COLO668 (cell line): ENCODE results near the gene PSME3.

Source experiments
- DNase-seq: peaks from one replicate; lab custom pipeline; 2025; ENCODE audit not compliant: unreplicated experiment; lab: John Stamatoyannopoulos, UW

PSME3 gene

GRCh38 chr17:42814633-42815399 is 18.4 kb upstream of the PSME3 start:
- DNase-seq, result no peak

- DNase-seq, result no peak
These were observed 15.3 kb upstream of the PSME3 start for GRCh38 chr17:42817866-42818265.

- no peak for DNase-seq
These were observed 14.8 kb upstream of the PSME3 start for GRCh38 chr17:42818379-42818778.

- DNase-seq, result peak; percentile 68
These were observed 13.2 kb upstream of the PSME3 start for GRCh38 chr17:42819939-42820535.

GRCh38 chr17:42821176-42821575 is 12.0 kb upstream of the PSME3 start:
- DNase-seq, result no peak

GRCh38 chr17:42827472-42827871 is 5.7 kb upstream of the PSME3 start:
- no peak for DNase-seq

- no peak for DNase-seq
These were observed 2.2 kb upstream of the PSME3 start for GRCh38 chr17:42830971-42831370.

- DNase-seq, result no peak
These were observed 824 bp upstream of the PSME3 start for GRCh38 chr17:42832213-42832933.

GRCh38 chr17:42833767-42834422 is 698 bp downstream of the PSME3 start:
- no peak for DNase-seq

- DNase-seq, result no peak
These were observed 2.5 kb downstream of the PSME3 start for GRCh38 chr17:42835732-42836131.

- DNase-seq, result no peak
These were observed 8.9 kb downstream of the PSME3 start for GRCh38 chr17:42841975-42842685.

- DNase-seq, result peak; percentile 1
These were observed 10.2 kb downstream of the PSME3 start for GRCh38 chr17:42843358-42843934.

GRCh38 chr17:42844271-42844670 is 11.1 kb downstream of the PSME3 start, which contains the start of gene AOC2:
Gene AOC2, plus strand, starts transcription at chr17:42844580. Its CDS starts 47 bp downstream, at chr17:42844627.
- no peak for DNase-seq

- no peak for DNase-seq
These were observed 11.8 kb downstream of the PSME3 start for GRCh38 chr17:42844761-42845555.

- DNase-seq, result no peak
These were observed 12.3 kb downstream of the PSME3 start for GRCh38 chr17:42845556-42845917.

- no peak for DNase-seq
These were observed 12.9 kb downstream of the PSME3 start for GRCh38 chr17:42845918-42846593.

GRCh38 chr17:42846594-42847280 is 13.5 kb downstream of the PSME3 start:
- no peak for DNase-seq

- DNase-seq, result no peak
These were observed 14.9 kb downstream of the PSME3 start for GRCh38 chr17:42848093-42848492.

GRCh38 chr17:42849031-42849430 is 15.8 kb downstream of the PSME3 start:
- no peak for DNase-seq
